HL-60 (cell line): ENCODE measurements around the gene PITPNM3.

Experiments used
- GABPA ChIP-seq: IDR thresholded peaks from 2 replicates; pipeline ENCODE4 v1.6.1; 2012; ENCODE audit warnings: low read depth
- REST ChIP-seq: IDR thresholded peaks from 2 replicates; pipeline ENCODE4 v1.6.1; 2012; ENCODE audit warnings: low read depth; ENCODE audit not compliant: insufficient replicate concordance
- TF ChIP-seq, protein P1 (sequence below): IDR thresholded peaks from one replicate; pipeline ENCODE4 v1.5.1; 2011; ENCODE audit warnings: low read length, control low read depth, inconsistent platforms; ENCODE audit not compliant: insufficient read depth

- TF ChIP-seq, protein P1, sequence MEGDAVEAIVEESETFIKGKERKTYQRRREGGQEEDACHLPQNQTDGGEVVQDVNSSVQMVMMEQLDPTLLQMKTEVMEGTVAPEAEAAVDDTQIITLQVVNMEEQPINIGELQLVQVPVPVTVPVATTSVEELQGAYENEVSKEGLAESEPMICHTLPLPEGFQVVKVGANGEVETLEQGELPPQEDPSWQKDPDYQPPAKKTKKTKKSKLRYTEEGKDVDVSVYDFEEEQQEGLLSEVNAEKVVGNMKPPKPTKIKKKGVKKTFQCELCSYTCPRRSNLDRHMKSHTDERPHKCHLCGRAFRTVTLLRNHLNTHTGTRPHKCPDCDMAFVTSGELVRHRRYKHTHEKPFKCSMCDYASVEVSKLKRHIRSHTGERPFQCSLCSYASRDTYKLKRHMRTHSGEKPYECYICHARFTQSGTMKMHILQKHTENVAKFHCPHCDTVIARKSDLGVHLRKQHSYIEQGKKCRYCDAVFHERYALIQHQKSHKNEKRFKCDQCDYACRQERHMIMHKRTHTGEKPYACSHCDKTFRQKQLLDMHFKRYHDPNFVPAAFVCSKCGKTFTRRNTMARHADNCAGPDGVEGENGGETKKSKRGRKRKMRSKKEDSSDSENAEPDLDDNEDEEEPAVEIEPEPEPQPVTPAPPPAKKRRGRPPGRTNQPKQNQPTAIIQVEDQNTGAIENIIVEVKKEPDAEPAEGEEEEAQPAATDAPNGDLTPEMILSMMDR = no peak
- TF ChIP-seq REST (no peak), GABPA (no peak)
Observed at GRCh38 chr17:6454495-6455320, 101.6 kb downstream of the PITPNM3 start.
